ENCODE data around the gene BEND2.

The BEND2 gene

GRCh38 chrX:18136816-18137215 is 83.9 kb downstream of the BEND2 start:
- DNase-seq (ENCODE audit: low spot score) = no peak

GRCh38 chrX:18133605-18134004 is 87.1 kb downstream of the BEND2 start:
- no peak for DNase-seq (ENCODE audit: low spot score)

- no peak for DNase-seq (ENCODE audit: low spot score)
Observed at GRCh38 chrX:18129690-18130089, 91.0 kb downstream of the BEND2 start.

- DNase-seq (ENCODE audit: low spot score) = no peak
Observed at GRCh38 chrX:18126971-18127370, 93.7 kb downstream of the BEND2 start.

GRCh38 chrX:18119856-18120255 is 100.8 kb downstream of the BEND2 start:
- DNase-seq (ENCODE audit: low spot score) = no peak

Data from pons (tissue), 1 donor.